Ureter (tissue), 1 donor: Measurements from ENCODE around the gene RPTOR. TPM values are rescaled to one million over a fixed set of nuclear protein-coding genes. Genes with fewer than 3 reads are reported as not detected.
A peak's percentile ranks its signal among the peaks of the same experiment; 100 is the strongest.

Experiments used
- DNase-seq: peaks from one replicate; pipeline ENCODE4 v3.0.0-alpha.2; 2020; ENCODE audit warnings: low spot score
- total RNA-seq: library from RNA; stranded (reverse); gene quantifications from one replicate; pipeline ENCODE4 v1.2.4, GENCODE V29; 2023
- donor health status: DM: yes; HTN: yes; CAD: no.

RPTOR gene
- total RNA-seq, 1 donor from 2014 or later: 64.2 TPM

GRCh38 chr17:80943346-80944145 is 398.9 kb downstream of the RPTOR start:
- DNase-seq: no peak

GRCh38 chr17:80944326-80944725 is 399.7 kb downstream of the RPTOR start:
- no peak for DNase-seq

- DNase-seq: no peak
These were observed 401.1 kb downstream of the RPTOR start for GRCh38 chr17:80945736-80946135.

- DNase-seq: no peak
These were observed 401.8 kb downstream of the RPTOR start for GRCh38 chr17:80946449-80946848.

- DNase-seq: no peak
These were observed 402.7 kb downstream of the RPTOR start for GRCh38 chr17:80947200-80947940.

GRCh38 chr17:80948019-80948975 is 403.7 kb downstream of the RPTOR start:
- DNase-seq: no peak

GRCh38 chr17:80948976-80949450 is 404.4 kb downstream of the RPTOR start:
- no peak for DNase-seq

GRCh38 chr17:80949451-80950421 is 405.1 kb downstream of the RPTOR start:
- DNase-seq: no peak

GRCh38 chr17:80950466-80951120 is 406.0 kb downstream of the RPTOR start:
- peak; percentile 36 for DNase-seq

GRCh38 chr17:80951121-80952090 is 406.8 kb downstream of the RPTOR start:
- peak; percentile 36 for DNase-seq

- DNase-seq: peak; percentile 40
These were observed 407.7 kb downstream of the RPTOR start for GRCh38 chr17:80952291-80952690.

GRCh38 chr17:80953471-80954315 is 409.1 kb downstream of the RPTOR start:
- peak; percentile 36 for DNase-seq

GRCh38 chr17:80955078-80955477 is 410.4 kb downstream of the RPTOR start:
- no peak for DNase-seq

- no peak for DNase-seq
These were observed 411.1 kb downstream of the RPTOR start for GRCh38 chr17:80955671-80956280.

- no peak for DNase-seq
These were observed 411.9 kb downstream of the RPTOR start for GRCh38 chr17:80956321-80957190.

- no peak for DNase-seq
These were observed 412.9 kb downstream of the RPTOR start for GRCh38 chr17:80957461-80957941.
